Posterior cingulate gyrus (tissue), 11 donors: Measurements from ENCODE around the gene SLC28A1.
A peak's percentile ranks its signal among the peaks of the same experiment; 100 is the strongest.

Source experiments
- DNase-seq, 10 donors: peaks; one replicate each; pipeline versions ENCODE4 v3.0.0 to v3.0.0-alpha.2; 2020 to 2021; ENCODE audit warnings: mixed read lengths in 3 of 10
- intact Hi-C: fragments of 100-400 bp; cut with DNase I; formaldehyde crosslinking; loops from one replicate; pipeline ENCODE4 v1.15.1; 2023

The SLC28A1 gene

DNA sequence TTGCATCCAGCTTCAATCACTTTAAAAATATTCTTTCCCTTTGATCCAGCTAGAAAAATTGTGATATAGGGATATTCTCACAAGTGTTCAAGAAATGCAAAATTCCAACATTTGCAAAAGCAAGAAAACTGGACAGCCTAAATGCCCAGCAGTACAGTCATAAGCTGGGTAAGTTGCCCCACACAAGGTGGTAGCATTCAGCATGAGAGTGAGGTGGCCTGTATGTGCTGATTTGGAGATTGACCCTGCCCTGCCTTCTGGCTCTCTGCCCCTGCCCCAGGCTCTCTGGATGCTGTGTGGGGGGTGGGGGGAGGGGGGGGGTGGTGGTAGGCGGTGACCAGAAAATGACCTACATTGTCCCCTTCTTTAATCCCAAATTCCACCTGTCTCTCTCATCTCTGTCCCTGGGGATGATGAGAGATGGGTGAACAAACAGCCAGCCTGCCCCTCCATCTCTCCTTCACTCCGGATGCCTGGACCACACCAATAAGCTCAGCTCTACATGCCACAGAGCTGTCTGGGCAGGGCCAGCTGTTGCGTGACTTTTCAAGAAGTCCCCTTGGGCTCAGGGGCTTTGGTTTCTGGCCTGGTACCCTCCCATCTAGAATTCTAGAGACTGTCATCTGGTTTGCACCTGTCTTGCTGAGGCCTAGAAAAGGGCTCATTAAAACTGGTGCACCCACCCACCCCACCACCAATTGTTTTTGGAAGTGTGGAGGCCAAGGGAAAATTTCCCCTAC, 42.2 kb downstream of the SLC28A1 start:
- DNase-seq = peak in 2 of 10 donors; percentile 22 to 35
- intact Hi-C loops = loop anchor here (5.0 to 10.0 kb wide), 2 partner anchors 182 to 339 kb away; partner anchors contain the start of gene ZNF592

DNA sequence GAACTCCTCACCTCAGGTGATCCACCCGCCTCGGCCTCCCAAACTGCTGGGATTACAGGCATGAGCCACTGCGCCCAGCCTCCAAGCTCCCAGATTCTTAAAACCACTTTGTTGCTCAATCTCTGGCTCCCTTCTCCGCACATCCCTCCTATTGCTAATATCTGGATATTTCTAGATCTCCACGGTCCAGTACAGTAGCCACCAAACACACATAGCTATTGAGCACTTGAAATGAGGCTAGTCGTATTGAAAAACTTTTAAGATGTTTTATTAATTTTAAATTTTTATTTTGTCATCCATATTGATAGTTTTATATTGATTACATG, 44.3 kb downstream of the SLC28A1 start:
- intact Hi-C loops = loop anchor here (5.0 to 10.0 kb wide), 2 partner anchors 184 to 342 kb away; partner anchors contain the start of gene ZNF592
- no peak for DNase-seq

DNA sequence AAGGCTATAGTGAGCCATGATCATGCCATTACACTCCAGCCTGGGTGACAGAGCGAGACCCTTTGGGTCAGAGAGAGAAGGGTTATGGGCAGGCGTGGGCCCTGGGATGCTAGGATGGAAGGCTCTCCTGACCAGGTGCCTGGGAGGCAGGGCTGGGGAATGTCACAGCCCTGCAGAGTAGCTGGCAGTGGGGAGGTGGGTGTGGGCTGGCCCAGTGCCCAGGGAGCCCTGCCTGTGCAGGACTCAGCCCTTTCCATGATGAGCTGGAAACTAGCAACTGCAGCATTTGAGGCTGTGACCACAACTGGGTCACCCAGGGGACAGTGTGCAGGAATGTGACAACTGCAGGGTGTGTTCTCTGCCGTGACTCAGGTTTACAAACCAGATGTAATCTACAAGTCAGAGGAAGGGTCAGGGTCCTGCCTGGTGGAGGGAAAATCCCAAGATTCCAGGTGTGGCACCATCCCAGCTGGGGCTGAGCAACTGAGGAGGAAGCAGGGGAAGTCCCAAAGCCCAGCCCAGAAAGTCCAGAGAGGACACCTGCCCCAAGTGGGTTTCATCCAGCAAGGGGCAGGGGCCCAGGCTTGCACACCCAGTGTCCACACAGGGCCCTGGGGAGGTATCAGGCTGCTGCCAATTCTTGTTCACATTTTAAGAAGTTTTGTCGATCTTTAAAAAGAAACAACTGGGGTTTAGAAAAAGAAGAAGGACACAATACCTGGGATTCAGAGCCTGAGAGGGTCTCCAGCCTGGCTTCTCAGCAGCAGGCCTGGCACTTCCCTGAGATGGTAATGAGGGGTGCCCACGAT, 45.5 kb downstream of the SLC28A1 start:
- intact Hi-C loops = loop anchor here (5.0 to 10.0 kb wide), 3 partner anchors 185 to 343 kb away; partner anchors contain the start of genes NMB and ZNF592
- peak in 1 of 10 donors; percentile 70 for DNase-seq

DNA sequence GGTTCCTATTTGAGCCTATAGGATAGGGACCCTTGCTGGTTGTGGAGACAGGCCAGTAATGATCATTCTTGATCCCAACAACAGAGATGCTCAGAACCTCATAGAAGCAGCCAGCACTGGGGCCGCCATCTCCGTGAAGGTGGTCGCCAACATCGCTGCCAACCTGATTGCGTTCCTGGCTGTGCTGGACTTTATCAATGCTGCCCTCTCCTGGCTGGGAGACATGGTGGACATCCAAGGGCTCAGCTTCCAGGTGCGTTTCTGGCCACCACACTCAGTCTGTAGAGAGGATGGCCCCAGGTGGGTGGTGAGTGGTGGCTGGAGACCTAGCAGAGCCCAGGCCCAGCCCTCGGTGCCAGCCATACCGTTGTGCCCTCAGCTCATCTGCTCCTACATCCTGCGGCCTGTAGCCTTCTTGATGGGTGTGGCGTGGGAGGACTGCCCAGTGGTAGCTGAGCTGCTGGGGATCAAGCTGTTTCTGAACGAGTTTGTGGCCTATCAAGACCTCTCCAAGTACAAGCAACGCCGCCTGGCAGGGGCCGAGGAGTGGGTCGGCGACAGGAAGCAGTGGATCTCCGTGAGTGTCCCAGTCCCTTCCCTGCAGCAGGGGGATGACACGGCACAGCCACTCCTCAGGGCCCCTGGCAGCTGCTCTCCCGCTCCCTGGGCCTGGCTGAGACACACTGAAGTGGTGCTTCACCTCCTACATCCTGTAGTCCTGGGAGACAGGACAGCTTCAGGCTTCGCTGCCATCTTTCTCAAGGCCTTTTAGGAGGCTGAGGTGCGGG, 50.7 kb downstream of the SLC28A1 start:
- DNase-seq = peak in 1 of 10 donors; percentile 59
- intact Hi-C loops = loop anchor here (5.0 kb wide), 1 partner anchor 278 kb away; the partner anchor contains the start of gene NMB

DNA sequence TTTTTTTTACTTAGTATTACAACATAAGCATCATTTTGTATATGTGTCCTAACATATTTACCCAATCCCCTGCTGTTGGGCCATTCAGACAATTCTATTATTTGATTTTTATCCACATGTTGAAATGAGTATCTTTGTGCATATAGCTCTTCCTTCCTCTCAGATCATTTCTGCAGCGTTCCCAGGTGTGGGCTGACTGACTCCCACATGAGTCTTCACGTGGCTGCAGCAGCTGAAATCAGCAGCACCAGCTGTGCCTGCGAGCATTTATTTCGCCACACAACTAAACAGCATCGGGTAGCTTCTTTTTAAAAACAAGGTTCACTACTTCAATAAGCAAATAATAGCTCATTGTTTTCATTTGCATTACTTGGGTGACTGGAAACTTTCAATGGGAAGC, 52.7 kb downstream of the SLC28A1 start:
- peak in 4 of 10 donors; percentile 17 to 91 (median 54) for DNase-seq
- intact Hi-C loops = no loop called here

DNA sequence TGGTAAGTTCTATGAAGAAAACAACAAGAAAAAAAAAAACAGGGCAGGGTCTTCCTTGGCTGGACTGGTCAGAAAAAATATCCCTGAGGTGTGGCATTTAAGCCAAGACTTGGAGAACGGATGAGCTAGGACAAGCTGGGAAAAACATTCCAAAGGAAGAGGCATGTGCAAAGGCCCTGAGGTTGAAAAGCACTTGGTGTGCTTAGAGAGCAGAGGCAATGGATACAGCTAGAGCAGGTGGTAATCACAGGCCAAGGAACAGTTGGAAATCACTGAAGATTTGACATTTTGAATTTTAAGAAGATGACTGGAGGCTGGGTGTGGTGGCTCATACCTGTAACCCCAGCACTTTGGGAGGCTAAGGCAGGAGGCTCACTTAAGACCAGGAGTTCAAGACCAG, 54.3 kb downstream of the SLC28A1 start:
- intact Hi-C loops = no loop called here
- DNase-seq = no peak

DNA sequence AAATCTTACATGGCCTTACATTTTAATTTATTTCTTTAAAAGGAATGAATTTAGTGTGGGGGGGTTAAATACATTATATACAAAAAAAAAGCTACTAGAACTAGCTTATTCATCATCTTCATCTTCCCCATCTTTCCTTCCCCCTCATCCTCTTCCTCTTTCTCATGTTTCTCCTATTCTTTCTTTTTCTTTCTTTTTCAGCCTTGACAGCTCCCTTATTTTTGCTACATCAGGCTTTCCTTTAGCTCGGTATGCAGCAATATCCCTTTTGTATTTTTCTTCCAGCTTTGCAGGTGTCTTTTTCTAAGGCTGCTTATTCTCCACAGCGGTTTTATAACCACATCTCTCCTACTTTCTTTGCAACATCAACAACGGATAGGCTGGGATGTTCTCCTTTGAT, 55.9 kb downstream of the SLC28A1 start:
- intact Hi-C loops = no loop called here
- DNase-seq = no peak

DNA sequence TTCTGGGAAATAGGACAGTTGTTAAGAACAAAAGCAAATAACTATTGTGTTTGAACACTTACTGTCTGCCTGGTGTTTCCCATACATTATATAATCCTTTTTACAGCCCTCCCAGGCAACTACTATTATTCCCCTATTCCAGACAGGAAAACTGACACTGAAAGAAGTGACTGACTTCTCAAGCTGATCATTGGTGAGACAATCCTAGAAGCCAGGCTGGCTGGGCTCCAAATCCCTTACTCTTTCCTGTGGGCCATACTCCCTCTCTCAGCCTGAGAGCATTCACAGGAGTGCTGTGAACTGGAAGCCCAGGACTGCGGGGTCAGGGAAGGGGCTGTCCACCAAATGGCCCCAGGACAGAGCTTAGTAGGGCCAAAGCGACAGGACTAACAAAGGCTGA, 58.0 kb downstream of the SLC28A1 start:
- DNase-seq = peak in 1 of 10 donors; percentile 44
- intact Hi-C loops = no loop called here

DNA sequence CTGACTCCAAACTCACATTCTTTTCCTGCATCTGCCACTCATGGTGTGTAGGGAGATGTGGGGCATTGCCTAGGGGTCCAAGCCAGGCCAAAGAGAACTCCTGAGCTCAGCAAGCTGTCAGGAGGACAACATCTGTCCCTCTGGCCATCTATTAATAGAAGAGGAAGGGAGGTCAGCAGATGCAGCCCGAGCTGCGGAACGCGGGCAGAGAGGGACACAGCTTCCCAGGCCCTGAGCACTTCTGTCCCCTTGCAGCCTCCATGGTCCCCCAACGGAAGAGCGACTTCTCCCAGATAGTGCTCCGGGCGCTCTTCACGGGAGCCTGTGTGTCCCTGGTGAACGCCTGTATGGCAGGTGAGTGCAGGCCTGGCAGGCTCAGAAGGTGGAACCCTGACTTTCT, 59.8 kb downstream of the SLC28A1 start:
- DNase-seq = peak in 1 of 10 donors; percentile 55
- intact Hi-C loops = no loop called here

DNA sequence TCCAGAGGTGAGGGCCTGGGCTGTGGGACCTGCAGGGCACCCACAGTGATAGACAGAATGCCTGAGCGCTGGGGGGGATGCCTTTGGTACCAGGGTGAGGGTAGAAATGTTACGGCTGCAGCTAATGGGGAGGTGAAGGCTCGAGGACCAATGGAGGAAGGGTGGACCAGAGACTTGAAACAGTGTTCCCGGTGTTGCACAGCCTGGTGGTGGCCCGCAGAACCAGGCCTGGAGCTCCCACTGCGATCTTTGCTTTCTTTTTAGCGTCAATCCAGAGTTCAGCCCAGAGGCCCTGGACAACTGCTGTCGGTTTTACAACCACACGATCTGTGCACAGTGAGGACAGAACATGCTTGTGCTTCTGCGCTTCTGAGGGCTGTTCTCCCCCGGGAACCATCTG, 60.4 kb downstream of the SLC28A1 start:
- peak in 1 of 10 donors; percentile 41 for DNase-seq
- intact Hi-C loops = no loop called here

DNA sequence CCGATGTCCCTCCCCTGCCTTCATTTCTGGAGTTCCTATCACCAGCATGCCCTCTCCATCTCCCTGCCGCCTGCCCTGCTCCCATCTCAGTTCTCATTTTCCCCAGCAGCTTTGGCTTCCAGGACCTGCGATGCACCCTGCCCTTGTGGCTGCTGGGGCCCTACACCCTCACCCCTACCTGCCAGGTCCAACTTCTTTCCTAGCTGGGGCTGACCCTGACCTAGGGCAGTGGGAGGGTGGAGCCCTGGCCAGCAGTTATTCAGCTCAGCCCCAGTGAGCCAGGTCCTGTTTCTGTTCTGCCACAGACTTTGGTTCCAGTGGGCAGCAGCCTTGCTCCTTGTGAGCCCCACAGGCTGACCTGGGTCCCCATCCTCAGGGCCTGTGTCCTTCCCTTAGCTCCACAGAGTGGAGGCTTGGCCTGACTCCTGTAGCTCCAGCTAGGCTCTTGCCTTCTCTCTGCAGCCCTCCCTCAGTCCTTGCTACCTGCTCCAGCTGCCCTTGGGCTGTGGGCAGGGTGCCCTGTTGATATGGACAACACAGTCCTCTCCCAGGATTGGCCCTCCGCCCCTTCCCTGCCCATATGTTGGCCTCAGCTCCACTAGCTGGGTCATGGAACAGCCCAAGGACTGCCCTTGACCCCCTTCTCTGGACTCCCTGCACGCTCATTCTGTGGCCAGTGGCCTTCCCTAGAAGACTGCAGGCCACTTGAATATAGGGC, 62.5 kb downstream of the SLC28A1 start:
- peak in 1 of 10 donors; percentile 46 for DNase-seq
- intact Hi-C loops = no loop called here

DNA sequence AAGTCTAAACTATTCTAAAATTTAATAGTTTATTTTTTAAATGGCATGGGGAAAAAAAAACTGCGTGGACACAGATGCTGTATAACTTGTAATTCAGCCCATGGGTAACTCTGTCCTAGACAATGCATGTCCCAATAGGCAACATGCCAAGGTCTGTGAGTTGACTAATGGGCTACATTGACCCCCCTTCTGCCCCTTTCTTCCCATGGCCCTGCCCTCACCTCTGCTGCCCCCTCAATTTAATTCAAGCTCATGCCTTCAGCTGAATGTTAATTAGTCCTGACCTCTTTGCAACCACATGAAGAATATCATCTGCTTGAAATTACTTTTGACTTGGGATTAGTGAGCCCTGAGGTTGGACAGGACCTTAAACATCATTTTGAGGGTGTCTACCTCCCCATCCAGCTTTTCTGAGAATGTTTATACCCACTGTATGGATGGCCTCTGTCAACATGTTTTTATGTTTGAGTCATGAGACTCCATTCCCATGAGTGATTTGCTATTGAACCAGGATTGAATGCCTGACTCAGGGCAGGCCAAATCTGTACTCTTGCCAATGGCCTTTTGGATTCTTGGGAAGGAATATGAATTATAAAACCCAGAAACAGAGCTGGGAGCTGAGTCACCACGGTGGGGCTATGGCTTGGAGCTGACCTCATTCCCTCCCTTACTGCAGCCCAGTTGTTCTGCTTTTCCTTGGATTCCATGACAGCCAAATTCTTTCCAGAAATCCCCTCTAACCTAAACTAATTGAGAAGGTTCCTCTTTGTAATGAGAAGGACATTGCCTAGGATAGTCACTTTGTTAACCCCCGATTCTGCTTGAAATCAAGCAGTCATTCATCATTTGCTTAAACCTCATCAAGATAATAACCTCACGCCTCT, 63.7 kb downstream of the SLC28A1 start:
- peak in 1 of 10 donors; percentile 13 for DNase-seq
- intact Hi-C loops = no loop called here

DNA sequence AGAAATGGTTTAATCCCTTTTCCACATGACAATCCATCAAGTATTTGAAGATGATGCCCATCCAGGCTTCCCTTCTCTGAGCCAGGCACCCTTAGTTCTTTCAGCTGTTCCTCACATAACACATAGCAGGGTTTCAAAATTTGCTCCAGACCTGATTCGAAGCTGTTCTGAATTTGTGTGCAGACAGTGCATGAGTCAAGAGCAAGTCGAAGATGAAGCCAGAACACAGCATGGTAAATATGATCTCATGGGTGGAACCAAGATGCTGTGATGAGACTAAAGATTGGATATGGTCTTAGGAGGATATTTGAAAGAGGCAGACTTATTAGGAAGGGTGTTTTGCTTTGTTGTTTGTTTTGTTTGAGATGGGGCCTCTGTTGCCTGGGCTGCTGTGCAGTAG, 64.6 kb downstream of the SLC28A1 start:
- intact Hi-C loops = no loop called here

DNA sequence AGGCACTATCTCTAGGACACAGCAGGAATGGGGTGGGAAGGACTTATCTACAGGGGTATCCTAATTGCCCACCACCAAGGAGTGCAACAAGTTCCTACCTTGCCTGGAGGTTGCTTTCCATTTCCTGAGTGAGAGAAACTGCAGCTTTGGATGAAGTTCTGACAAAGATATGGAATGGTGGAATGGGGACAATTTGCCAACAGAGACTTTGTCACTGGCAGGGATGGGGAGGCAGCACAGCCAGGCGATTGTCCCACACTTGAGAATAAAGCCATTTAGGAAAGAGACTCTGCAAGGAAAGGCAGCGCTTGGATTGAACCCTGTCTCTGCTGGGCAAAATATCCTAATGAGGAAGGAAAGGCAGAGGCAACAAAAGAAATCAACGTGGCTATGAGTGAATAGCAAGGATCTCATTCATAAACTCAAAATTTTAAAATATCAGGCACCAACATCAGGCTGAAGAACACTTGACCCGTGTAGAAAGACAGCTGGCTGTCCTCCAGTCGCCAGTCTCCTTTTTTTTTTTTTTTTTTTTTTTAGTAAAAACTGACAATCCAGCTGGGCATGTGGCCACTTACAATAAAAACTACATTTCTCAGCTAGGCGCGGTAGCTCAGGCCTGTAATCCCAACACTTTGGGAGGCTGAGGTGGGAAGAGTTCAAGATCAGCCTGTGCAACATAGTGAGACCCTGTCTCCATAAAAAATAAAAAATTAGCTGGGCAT, 65.5 kb downstream of the SLC28A1 start:
- DNase-seq = peak in 3 of 10 donors; percentile 19 to 89 (median 48)
- intact Hi-C loops = loop anchor here (10.0 kb wide), 1 partner anchor 175 kb away; no protein-coding TSS in a partner anchor

More for the DNA sequence above, 64.6 kb downstream of the SLC28A1 start:
- no peak for DNase-seq

DNA sequence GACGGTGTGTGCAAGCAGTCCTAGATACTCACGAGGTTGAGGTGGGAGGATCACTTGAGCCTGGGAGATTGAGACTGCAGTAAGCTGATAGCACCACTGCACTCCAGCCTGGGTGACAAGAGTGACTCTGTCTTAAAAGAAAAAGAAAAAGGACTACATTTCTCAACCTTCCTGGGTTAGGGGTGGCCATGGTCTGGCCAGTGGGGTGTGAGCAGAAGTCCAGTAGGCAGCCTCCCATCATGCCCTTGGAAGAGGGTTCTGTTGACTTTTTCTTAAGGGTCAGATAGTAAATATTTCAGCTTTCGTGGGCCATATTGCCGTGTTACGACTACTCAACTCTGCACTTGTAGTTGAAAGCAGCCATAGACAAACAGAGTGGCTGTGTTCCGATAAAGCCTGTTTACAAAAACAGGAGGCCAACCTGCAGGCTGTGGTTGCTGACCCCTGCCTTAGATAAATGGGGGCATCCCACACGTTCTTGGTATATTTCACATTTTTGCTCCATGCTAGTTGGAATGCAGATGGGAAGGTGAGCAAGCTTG, 66.2 kb downstream of the SLC28A1 start:
- DNase-seq = no peak

DNA sequence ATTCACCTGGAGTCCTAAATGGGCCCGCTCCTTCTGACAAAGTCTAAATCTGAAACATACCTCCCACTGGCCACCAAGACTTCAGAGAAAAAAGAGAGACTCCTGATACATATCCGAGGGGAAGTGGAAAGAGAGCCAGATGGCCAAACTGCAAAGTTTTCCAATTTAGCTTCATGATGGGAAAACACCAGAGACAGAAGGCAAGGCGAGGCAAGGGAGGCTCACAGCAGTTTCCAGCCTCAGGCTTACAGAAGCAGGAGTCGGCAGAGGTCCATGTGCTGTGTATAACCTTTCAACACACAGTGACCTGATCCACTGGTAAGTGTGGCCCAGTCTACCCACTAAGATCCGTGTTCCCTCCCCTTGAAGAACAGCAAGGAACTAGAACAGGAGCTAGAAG, 67.3 kb downstream of the SLC28A1 start:
- intact Hi-C loops = loop anchor here (10.0 kb wide), 1 partner anchor 173 kb away; no protein-coding TSS in a partner anchor
- DNase-seq = peak in 1 of 10 donors; percentile 59

More for the DNA sequence above, 66.2 kb downstream of the SLC28A1 start:
- intact Hi-C loops = loop anchor here (10.0 kb wide), 1 partner anchor 174 kb away; no protein-coding TSS in a partner anchor

DNA sequence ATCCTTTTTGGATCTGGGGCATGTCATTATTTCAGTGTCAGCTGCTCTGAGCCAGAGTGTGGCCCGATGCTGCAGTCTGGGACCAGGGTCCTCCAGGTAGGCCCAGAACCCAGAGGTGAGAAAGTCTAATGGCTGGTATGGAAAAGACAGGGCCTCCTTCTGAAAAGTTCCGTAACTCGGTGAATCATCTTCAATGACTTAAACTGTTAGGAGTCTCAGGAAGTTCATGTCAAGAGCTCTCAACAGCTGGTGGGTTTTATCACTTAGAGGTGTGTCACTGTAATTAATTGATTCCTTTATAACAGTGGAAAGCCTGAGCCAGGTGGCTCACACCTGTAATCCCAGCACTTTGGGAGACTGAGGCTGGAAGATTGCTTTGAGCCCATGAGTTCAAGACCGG, 68.7 kb downstream of the SLC28A1 start:
- intact Hi-C loops = loop anchor here (10.0 kb wide), 1 partner anchor 172 kb away; no protein-coding TSS in a partner anchor
- DNase-seq = peak in 1 of 10 donors; percentile 38

DNA sequence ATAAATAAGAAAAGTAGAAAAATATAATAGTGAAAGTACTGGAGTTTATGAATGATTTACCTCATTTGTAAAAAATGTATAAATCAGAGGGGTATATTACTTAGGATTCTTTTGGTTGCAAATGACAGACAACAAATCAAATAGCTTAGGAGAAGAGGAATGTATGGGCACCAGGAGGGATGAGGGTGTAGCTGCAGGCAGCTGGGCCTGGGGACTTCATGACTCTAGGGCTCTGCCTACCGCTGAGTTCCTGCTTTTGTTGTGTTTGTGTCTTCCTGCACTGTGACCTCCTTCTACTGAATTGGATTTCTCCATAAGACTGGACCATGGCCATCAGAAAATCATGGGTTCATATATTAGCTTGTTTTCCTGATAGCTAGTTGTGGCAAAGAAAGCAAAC, 69.3 kb downstream of the SLC28A1 start:
- DNase-seq = peak in 1 of 10 donors; percentile 35
- intact Hi-C loops = loop anchor here (10.0 kb wide), 1 partner anchor 171 kb away; no protein-coding TSS in a partner anchor
